Caco-2 (cell line): Measurements from ENCODE around the gene FUCA2. TPM values are rescaled to one million over a fixed set of nuclear protein-coding genes. Genes with fewer than 3 reads are reported as not detected.

Source experiments
- BruUV-seq: library from RNA; stranded (reverse); fragments of 400-500 nt; replicated peaks from 2 replicates; lab custom pipeline; 2021; lab: Mats Ljungman, UMichigan
- CTCF ChIA-PET: fragments of 300-600 bp; sonication (Branson Sonifier 250); formaldehyde crosslinking; loops from one replicate; lab custom pipeline; 2022; ENCODE audit warnings: antibody characterized with exemption; lab: Charles Lee
- POLR2A ChIA-PET: fragments of 300-600 bp; sonication (Branson Sonifier 250); formaldehyde crosslinking; loops from one replicate; lab custom pipeline; 2022; ENCODE audit warnings: antibody characterized with exemption; lab: Charles Lee
- DNase-seq, 2 experiments: peaks; one replicate each; pipeline versions ENCODE4 v3.0.0 to v3.0.0-alpha.2; 2020 to 2022
- H3K27me3 ChIP-seq: replicated peaks from 2 replicates; pipeline ENCODE4 v1.6.0; 2011; ENCODE audit warnings: low read length; ENCODE audit not compliant: control insufficient read depth, insufficient read depth
- H3K36me3 ChIP-seq: 2 replicates; pipeline ENCODE4 v1.5.1; 2011; ENCODE audit warnings: low read length; ENCODE audit not compliant: control insufficient read depth, insufficient read depth
- H3K4me1 ChIP-seq: fragments of 250-450 bp; sonication (Bioruptor Pico); 2 replicates; pipeline ENCODE4 v1.5.1; 2020; ENCODE audit warnings: mild to moderate bottlenecking
- H3K4me3 ChIP-seq: 2 replicates; pipeline ENCODE4 v1.5.1; 2011; ENCODE audit warnings: low read depth, mild to moderate bottlenecking, control low read depth, low read length
- H3K9me3 ChIP-seq: fragments of 250-450 bp; sonication (Bioruptor Pico); 2 replicates; pipeline ENCODE4 v1.5.1; 2020; ENCODE audit warnings: mild to moderate bottlenecking, moderate library complexity
- H3K27ac Mint-ChIP-seq: one replicate; pipeline ENCODE4 v1.8.0; 2022; ENCODE audit warnings: mixed read lengths; ENCODE audit not compliant: unreplicated experiment
- H3K27me3 Mint-ChIP-seq: one replicate; pipeline ENCODE4 v1.8.0; 2022; ENCODE audit warnings: mixed read lengths; ENCODE audit not compliant: insufficient read depth, unreplicated experiment
- H3K36me3 Mint-ChIP-seq: one replicate; pipeline ENCODE4 v1.8.0; 2022; ENCODE audit warnings: mild to moderate bottlenecking, mixed read lengths; ENCODE audit not compliant: insufficient read depth, unreplicated experiment
- H3K4me1 Mint-ChIP-seq: one replicate; pipeline ENCODE4 v1.8.0; 2022; ENCODE audit warnings: low read depth, mixed read lengths; ENCODE audit not compliant: unreplicated experiment
- H3K4me3 Mint-ChIP-seq: one replicate; pipeline ENCODE4 v1.8.0; 2022; ENCODE audit warnings: mild to moderate bottlenecking, moderate library complexity, mixed read lengths; ENCODE audit not compliant: unreplicated experiment
- H3K9me3 Mint-ChIP-seq: one replicate; pipeline ENCODE4 v1.8.0; 2022; ENCODE audit warnings: mixed read lengths; ENCODE audit not compliant: unreplicated experiment
- intact Hi-C: fragments of 100-400 bp; cut with micrococcal nuclease; formaldehyde crosslinking; loops from one replicate; pipeline ENCODE4 v1.10.0; 2022; ENCODE audit not compliant: unreplicated experiment
- total RNA-seq: library from RNA; stranded (reverse); gene quantifications from 2 replicates; pipeline ENCODE4 v1.2.3, GENCODE V29; 2022
- TF ChIP-seq, protein P1 (sequence below), 2 experiments: fragments of 200-600 bp in 1 of 2; IDR thresholded peaks; 1 replicate in 1 of 2; 2 replicates in 1 of 2; pipeline versions ENCODE4 v1.5.1 to v1.8.0; 2011 to 2022; ENCODE audit warnings: antibody characterized with exemption in 1 of 2, control low read depth in 1 of 2, inconsistent platforms in 1 of 2, low read depth in 1 of 2, low read length in 1 of 2, mild to moderate bottlenecking in 1 of 2, moderate library complexity in 1 of 2; ENCODE audit not compliant: insufficient read depth in 1 of 2, severe bottlenecking in 1 of 2, unreplicated experiment in 1 of 2

Gene FUCA2
- total RNA-seq, 1 experiment from 2014 or later, result 102 TPM

DNA sequence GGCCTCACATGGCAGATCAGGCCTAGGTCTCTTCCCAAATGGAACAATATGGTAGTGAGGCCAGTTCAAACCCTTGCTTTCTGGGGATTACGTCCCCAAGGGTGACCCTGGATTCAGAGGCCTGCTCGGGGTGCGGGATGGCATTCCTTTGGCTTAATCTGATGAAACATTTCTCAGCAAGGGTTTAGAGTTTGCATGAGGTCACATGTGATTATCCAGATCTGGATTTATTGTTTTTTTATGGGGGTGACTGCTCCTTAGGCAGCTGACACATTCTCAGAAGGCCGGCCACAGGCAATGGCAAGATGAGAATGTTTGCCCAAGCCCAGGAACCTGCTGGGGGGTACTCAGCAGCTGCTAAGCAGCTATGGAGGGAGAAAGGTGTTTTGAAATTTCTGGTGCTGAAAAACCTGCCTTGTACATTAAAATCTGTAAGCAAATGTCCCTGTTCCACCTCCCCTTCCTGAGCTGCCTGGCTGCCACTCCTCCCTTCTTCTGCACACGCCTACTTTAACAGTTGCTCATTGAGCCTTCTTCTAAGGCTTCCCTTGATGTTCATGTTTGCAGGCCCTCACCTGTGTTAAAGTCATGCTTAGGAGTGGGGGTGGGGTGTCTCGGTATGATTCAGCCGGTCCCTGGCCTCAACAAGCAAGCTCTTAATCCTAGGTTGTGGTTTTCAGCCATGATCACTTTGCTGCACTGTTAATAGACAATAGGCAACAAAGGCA is 37.9 kb upstream of the FUCA2 start:
- Mint-ChIP-seq H3K9me3 (no peaks in the 10 kb centered on the region), H3K27ac (peak overlapping the region; percentile 45), H3K27me3 (no peaks in the 10 kb centered on the region), H3K4me3 (no peak overlapping the region), H3K36me3 (peaks cover 13% of the 10 kb centered on the region), H3K4me1 (peaks cover 44% of the 10 kb centered on the region)
- Histone ChIP-seq H3K4me1 (peaks cover 57% of the 10 kb centered on the region), H3K36me3 (peaks cover 2% of the 10 kb centered on the region; the same call in 1 of the 2 replicates), H3K4me3 (no peak overlapping the region), H3K27me3 (no peaks in the 10 kb centered on the region), H3K9me3 (no peaks in the 10 kb centered on the region)
- DNase-seq, result no peak
- POLR2A ChIA-PET, result interaction anchor here (0.5 to 1.0 kb wide), 2 partner anchors 37 to 81 kb away, joined by 3 to 6 read pairs; no protein-coding TSS in a partner anchor
- TF ChIP-seq, protein P1, sequence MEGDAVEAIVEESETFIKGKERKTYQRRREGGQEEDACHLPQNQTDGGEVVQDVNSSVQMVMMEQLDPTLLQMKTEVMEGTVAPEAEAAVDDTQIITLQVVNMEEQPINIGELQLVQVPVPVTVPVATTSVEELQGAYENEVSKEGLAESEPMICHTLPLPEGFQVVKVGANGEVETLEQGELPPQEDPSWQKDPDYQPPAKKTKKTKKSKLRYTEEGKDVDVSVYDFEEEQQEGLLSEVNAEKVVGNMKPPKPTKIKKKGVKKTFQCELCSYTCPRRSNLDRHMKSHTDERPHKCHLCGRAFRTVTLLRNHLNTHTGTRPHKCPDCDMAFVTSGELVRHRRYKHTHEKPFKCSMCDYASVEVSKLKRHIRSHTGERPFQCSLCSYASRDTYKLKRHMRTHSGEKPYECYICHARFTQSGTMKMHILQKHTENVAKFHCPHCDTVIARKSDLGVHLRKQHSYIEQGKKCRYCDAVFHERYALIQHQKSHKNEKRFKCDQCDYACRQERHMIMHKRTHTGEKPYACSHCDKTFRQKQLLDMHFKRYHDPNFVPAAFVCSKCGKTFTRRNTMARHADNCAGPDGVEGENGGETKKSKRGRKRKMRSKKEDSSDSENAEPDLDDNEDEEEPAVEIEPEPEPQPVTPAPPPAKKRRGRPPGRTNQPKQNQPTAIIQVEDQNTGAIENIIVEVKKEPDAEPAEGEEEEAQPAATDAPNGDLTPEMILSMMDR (IDR thresholded peaks at IDR 0.05; ENCODE audit: insufficient read depth in 1 of 2, low read depth in 1 of 2, low read length in 1 of 2, severe bottlenecking in 1 of 2, unreplicated experiment in 1 of 2), result no peak
- intact Hi-C loops, result no loop called here
- no TSS peak for BruUV-seq
- CTCF ChIA-PET, result no interaction called here

DNA sequence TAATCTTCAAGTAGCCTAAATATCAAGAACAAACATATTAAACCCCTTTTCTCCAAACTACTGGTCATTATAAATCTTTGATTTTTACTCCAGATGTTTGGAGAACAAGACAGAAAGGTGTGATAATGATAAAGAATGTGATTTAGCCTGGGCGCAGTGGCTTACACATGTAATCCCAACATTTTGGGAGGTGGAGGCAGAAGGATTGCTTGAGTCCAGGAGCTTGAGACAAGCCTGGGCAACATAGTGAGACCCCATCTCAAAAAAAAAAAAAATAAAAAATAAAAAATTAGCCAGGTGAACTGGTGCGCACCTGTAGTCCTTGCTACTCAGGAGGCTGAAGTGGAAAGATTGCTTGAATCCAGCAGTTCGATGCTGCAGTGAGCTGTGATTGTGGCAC is 35.1 kb upstream of the FUCA2 start:
- Histone ChIP-seq H3K4me3 (no peak overlapping the region), H3K4me1 (peaks cover 69% of the 10 kb centered on the region), H3K27me3 (no peaks in the 10 kb centered on the region), H3K36me3 (peaks cover 2% of the 10 kb centered on the region; the same call in 1 of the 2 replicates), H3K9me3 (no peaks in the 10 kb centered on the region)
- intact Hi-C loops, result loop anchor here (1.0 kb wide), 1 partner anchor 11 kb away; no protein-coding TSS in a partner anchor
- Mint-ChIP-seq H3K4me1 (peaks cover 47% of the 10 kb centered on the region), H3K36me3 (peaks cover 13% of the 10 kb centered on the region), H3K9me3 (no peaks in the 10 kb centered on the region), H3K4me3 (peak overlapping the region; percentile 39), H3K27me3 (no peaks in the 10 kb centered on the region), H3K27ac (no peak overlapping the region)
- TF ChIP-seq, protein P1 (IDR thresholded peaks at IDR 0.05; ENCODE audit: insufficient read depth in 1 of 2, low read depth in 1 of 2, low read length in 1 of 2, severe bottlenecking in 1 of 2, unreplicated experiment in 1 of 2), result no peak
- CTCF ChIA-PET, result no interaction called here
- POLR2A ChIA-PET, result interaction anchor here (1.0 to 1.2 kb wide), 2 partner anchors 9 to 11 kb away, joined by 4 to 9 read pairs; no protein-coding TSS in a partner anchor
- DNase-seq, result no peak
- no TSS peak for BruUV-seq

DNA sequence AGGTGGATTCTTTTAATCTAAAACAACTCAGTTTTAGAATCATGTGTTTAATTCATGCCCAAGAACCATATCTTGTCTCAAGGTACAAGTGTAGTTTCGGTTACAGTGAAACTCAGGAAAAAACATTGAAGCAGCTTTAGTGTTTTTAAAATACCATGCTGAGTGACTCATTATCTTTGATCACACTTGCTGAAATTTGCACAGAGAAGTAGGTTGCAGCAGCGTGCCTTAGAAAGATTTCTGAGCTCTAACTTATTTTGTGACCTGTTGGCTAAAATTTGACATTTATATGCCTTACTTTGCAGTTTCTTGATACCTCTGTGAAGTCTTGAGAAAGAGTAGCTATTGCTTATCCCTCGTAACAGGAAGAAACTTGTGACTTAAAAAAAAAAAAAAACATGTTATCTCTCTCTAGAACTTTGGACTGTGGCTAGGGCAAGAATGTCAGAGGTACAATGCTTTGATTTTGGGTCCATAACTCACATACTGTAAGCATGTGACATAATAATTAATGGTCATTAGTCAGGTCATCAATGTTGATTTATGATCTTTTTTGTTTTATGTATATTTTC is 34.5 kb upstream of the FUCA2 start:
- H3K36me3 ChIP-seq, result peaks cover 2% of the 10 kb centered on the region; the same call in 1 of the 2 replicates
- intact Hi-C loops, result loop anchor here (1.0 to 2.0 kb wide), 2 partner anchors 11 to 35 kb away; partner anchors contain the start of gene FUCA2
- no peaks in the 10 kb centered on the region for H3K27me3 ChIP-seq
- H3K9me3 ChIP-seq, result no peaks in the 10 kb centered on the region
- BruUV-seq, result no TSS peak
- Mint-ChIP-seq H3K27me3 (no peaks in the 10 kb centered on the region), H3K27ac (peak overlapping the region; percentile 75), H3K4me3 (peak overlapping the region; percentile 39), H3K36me3 (peaks cover 13% of the 10 kb centered on the region), H3K4me1 (peaks cover 47% of the 10 kb centered on the region), H3K9me3 (no peaks in the 10 kb centered on the region)
- ChIA-PET POLR2A (interaction anchor here (0.6 to 1.2 kb wide), 5 partner anchors 9 to 88 kb away, joined by 3 to 9 read pairs (median 3); no protein-coding TSS in a partner anchor), CTCF (interaction anchor here (0.6 to 0.7 kb wide), 2 partner anchors 14 to 88 kb away, joined by 3 read pairs; no protein-coding TSS in a partner anchor)
- peaks cover 69% of the 10 kb centered on the region for H3K4me1 ChIP-seq
- H3K4me3 ChIP-seq, result no peak overlapping the region
- TF ChIP-seq, protein P1 (IDR thresholded peaks at IDR 0.05; ENCODE audit: insufficient read depth in 1 of 2, low read depth in 1 of 2, low read length in 1 of 2, severe bottlenecking in 1 of 2, unreplicated experiment in 1 of 2), result no peak
- DNase-seq, result peak in 1 of 2 experiments; percentile 50
